Measurements from ENCODE around the gene BACH1.

DNA sequence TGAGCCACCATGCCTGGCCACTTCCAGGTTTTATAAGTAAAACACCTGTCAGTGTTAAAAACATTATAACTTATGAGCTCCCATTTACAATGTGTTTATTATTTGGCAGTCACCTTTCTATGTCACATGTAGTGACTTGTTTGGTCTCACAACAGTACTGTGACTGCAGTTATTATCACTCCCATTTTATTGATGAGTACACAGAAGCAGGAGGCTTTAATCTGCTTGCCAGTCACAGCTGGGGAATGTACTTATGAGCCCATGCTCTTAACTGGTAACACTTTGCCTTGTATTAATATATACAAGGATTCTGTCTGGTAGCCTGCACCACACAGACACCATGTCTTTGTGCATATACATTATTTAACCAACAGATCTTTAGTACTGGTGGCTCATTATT is 31.1 kb upstream of the BACH1 start:
- no peak for TF ChIP-seq POLR2A (IDR thresholded peaks at IDR 0.05)
- TF ChIP-seq, protein P1, sequence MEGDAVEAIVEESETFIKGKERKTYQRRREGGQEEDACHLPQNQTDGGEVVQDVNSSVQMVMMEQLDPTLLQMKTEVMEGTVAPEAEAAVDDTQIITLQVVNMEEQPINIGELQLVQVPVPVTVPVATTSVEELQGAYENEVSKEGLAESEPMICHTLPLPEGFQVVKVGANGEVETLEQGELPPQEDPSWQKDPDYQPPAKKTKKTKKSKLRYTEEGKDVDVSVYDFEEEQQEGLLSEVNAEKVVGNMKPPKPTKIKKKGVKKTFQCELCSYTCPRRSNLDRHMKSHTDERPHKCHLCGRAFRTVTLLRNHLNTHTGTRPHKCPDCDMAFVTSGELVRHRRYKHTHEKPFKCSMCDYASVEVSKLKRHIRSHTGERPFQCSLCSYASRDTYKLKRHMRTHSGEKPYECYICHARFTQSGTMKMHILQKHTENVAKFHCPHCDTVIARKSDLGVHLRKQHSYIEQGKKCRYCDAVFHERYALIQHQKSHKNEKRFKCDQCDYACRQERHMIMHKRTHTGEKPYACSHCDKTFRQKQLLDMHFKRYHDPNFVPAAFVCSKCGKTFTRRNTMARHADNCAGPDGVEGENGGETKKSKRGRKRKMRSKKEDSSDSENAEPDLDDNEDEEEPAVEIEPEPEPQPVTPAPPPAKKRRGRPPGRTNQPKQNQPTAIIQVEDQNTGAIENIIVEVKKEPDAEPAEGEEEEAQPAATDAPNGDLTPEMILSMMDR (IDR thresholded peaks at IDR 0.05) = no peak
